Transverse colon (tissue), 3 donors: ENCODE measurements around the gene RPL28.

Experiments
- CTCF ChIP-seq, 5 experiments: fragments of 200-600 bp in 3 of 5; fragments of 450-650 bp in 2 of 5; sonication (generic) in 3 of 5; IDR thresholded peaks; 1 replicate in 2 of 5; 2 replicates in 3 of 5; pipeline ENCODE4 v1.5.1; 2016 to 2017; ENCODE audit warnings: antibody characterized with exemption in 5 of 5, inconsistent platforms in 3 of 5, mild to moderate bottlenecking in 2 of 5, moderate library complexity in 1 of 5
- POLR2A ChIP-seq: fragments of 450-650 bp; IDR thresholded peaks from one replicate; pipeline ENCODE4 v1.6.1; 2016; ENCODE audit warnings: antibody characterized with exemption, mild to moderate bottlenecking, moderate library complexity

GRCh38 chr19:55433292-55433691 is 47.6 kb downstream of the RPL28 start:
- TF ChIP-seq CTCF (IDR thresholded peaks at IDR 0.05) (no peak), POLR2A (no peak)
